Neural progenitor cell (in vitro differentiated cells): ENCODE measurements around the gene ROBO2. TPM values are rescaled to one million over a fixed set of nuclear protein-coding genes. Genes with fewer than 3 reads are reported as not detected.

ENCODE experiments used
- DNase-seq: peaks from one replicate; pipeline ENCODE4 v3.0.0-alpha.2; 2016; ENCODE audit warnings: low spot score
- H2AFZ ChIP-seq: fragments of 200-600 bp; sonication (generic); replicated peaks from 2 replicates; pipeline ENCODE4 v1.6.1; 2016; ENCODE audit warnings: antibody characterized with exemption
- H3F3A ChIP-seq: fragments of 200-600 bp; sonication (generic); 2 replicates; pipeline ENCODE4 v1.6.1; 2016; ENCODE audit warnings: antibody characterized with exemption, low read depth
- H3K27ac ChIP-seq: fragments of 200-600 bp; sonication (generic); 2 replicates; pipeline ENCODE4 v1.5.1; 2016; ENCODE audit warnings: mild to moderate bottlenecking
- H3K27me3 ChIP-seq: fragments of 200-600 bp; sonication (generic); 2 replicates; pipeline ENCODE4 v1.6.1; 2016; ENCODE audit warnings: mild to moderate bottlenecking, moderate library complexity
- H3K36me3 ChIP-seq: fragments of 200-600 bp; sonication (generic); 2 replicates; pipeline ENCODE4 v1.5.1; 2016
- H3K4me1 ChIP-seq: fragments of 200-600 bp; sonication (generic); 2 replicates; pipeline ENCODE4 v1.6.1; 2016; ENCODE audit warnings: mixed run types
- H3K4me2 ChIP-seq: fragments of 200-600 bp; sonication (generic); 2 replicates; pipeline ENCODE4 v1.6.1; 2016
- H3K4me3 ChIP-seq: fragments of 200-600 bp; sonication (generic); 2 replicates; pipeline ENCODE4 v1.5.1; 2016
- H3K79me2 ChIP-seq: fragments of 200-600 bp; sonication (generic); 2 replicates; pipeline ENCODE4 v1.6.1; 2016; ENCODE audit warnings: low read depth
- H3K9ac ChIP-seq: fragments of 200-600 bp; sonication (generic); 2 replicates; pipeline ENCODE4 v1.6.1; 2016
- H3K9me3 ChIP-seq: fragments of 200-600 bp; sonication (generic); 2 replicates; pipeline ENCODE4 v1.5.1; 2016; ENCODE audit warnings: low read depth
- H4K20me1 ChIP-seq: fragments of 200-600 bp; sonication (generic); 2 replicates; pipeline ENCODE4 v1.6.1; 2016; ENCODE audit warnings: low read depth
- H3K27ac Mint-ChIP-seq: 3 replicates; pipeline ENCODE4 v1.8.0; 2021; ENCODE audit warnings: mixed read lengths
- H3K27me3 Mint-ChIP-seq: 2 replicates; pipeline ENCODE4 v1.8.0; 2022; ENCODE audit warnings: low read depth, mild to moderate bottlenecking, inconsistent platforms, moderate library complexity, mixed read lengths; ENCODE audit not compliant: insufficient read depth
- H3K36me3 Mint-ChIP-seq: 3 replicates; pipeline ENCODE4 v1.8.0; 2021; ENCODE audit warnings: mixed read lengths
- H3K4me1 Mint-ChIP-seq: 3 replicates; pipeline ENCODE4 v1.8.0; 2021; ENCODE audit warnings: mixed read lengths
- H3K4me3 Mint-ChIP-seq: 3 replicates; pipeline ENCODE4 v1.8.0; 2021; ENCODE audit warnings: mild to moderate bottlenecking, moderate library complexity, mixed read lengths
- H3K9me3 Mint-ChIP-seq: 3 replicates; pipeline ENCODE4 v1.8.0; 2020; ENCODE audit warnings: mixed read lengths
- CTCF ChIP-seq: fragments of 200-600 bp; sonication (generic); IDR thresholded peaks from 2 replicates; pipeline ENCODE4 v1.5.1; 2017; ENCODE audit warnings: antibody characterized with exemption, mild to moderate bottlenecking
- EZH2 ChIP-seq: fragments of 200-600 bp; sonication (generic); IDR thresholded peaks from 2 replicates; pipeline ENCODE4 v1.6.1; 2017; ENCODE audit warnings: antibody characterized with exemption, mild to moderate bottlenecking, moderate library complexity
- EZH2phosphoT487 ChIP-seq: fragments of 200-600 bp; sonication (generic); IDR thresholded peaks from 2 replicates; pipeline ENCODE4 v1.6.1; 2017; ENCODE audit warnings: antibody characterized with exemption
- total RNA-seq: library from RNA; depleted of rRNA; stranded (reverse); fragments of >200 nt; gene quantifications from 2 replicates; pipeline ENCODE4 v1.2.3, GENCODE V29; 2015; ENCODE audit warnings: low replicate concordance

ROBO2 gene
- total RNA-seq, 1 donor from 2014 or later, result 15.0 TPM

- Mint-ChIP-seq H3K9me3 (no peaks in the 10 kb centered on the region), H3K27ac (no peak overlapping the region), H3K4me3 (no peak overlapping the region), H3K27me3 (no peaks in the 10 kb centered on the region), H3K36me3 (no peaks in the 10 kb centered on the region), H3K4me1 (no peaks in the 10 kb centered on the region)
- Histone ChIP-seq H4K20me1 (no peaks in the 10 kb centered on the region), H3F3A (no peaks in the 10 kb centered on the region), H3K27me3 (no peaks in the 10 kb centered on the region), H3K36me3 (no peaks in the 10 kb centered on the region), H3K4me2 (no peak overlapping the region), H3K9me3 (no peaks in the 10 kb centered on the region), H3K9ac (no peak overlapping the region), H3K27ac (no peak overlapping the region), H3K4me3 (no peak overlapping the region), H3K79me2 (no peaks in the 10 kb centered on the region), H3K4me1 (no peaks in the 10 kb centered on the region), H2AFZ (no peak overlapping the region)
- TF ChIP-seq EZH2 (no peak), CTCF (no peak), EZH2phosphoT487 (no peak)
- no peak for DNase-seq
Observed at GRCh38 chr3:77370413-77370812, 330.5 kb downstream of the ROBO2 start.

- no peaks in the 10 kb centered on the region for H3K9me3 Mint-ChIP-seq
Observed at GRCh38 chr3:77372018-77372417, 332.1 kb downstream of the ROBO2 start.

GRCh38 chr3:77372634-77373346, 332.9 kb downstream of the ROBO2 start:
- no peaks in the 10 kb centered on the region for H3K4me1 ChIP-seq
- no peak overlapping the region for H3K4me2 ChIP-seq
- H3F3A ChIP-seq, result no peaks in the 10 kb centered on the region
- H2AFZ ChIP-seq, result no peak overlapping the region
- H3K27me3 ChIP-seq, result no peaks in the 10 kb centered on the region
- TF ChIP-seq EZH2phosphoT487 (no peak), EZH2 (no peak), CTCF (no peak)
- no peak for DNase-seq
- Mint-ChIP-seq H3K4me3 (no peak overlapping the region), H3K27ac (no peak overlapping the region), H3K9me3 (no peaks in the 10 kb centered on the region), H3K36me3 (no peaks in the 10 kb centered on the region), H3K27me3 (no peaks in the 10 kb centered on the region), H3K4me1 (peaks cover 5% of the 10 kb centered on the region)
- no peak overlapping the region for H3K27ac ChIP-seq
- H3K9me3 ChIP-seq, result no peaks in the 10 kb centered on the region
- H3K9ac ChIP-seq, result no peak overlapping the region
- H3K36me3 ChIP-seq, result no peaks in the 10 kb centered on the region
- no peaks in the 10 kb centered on the region for H3K79me2 ChIP-seq
- H4K20me1 ChIP-seq, result no peaks in the 10 kb centered on the region
- H3K4me3 ChIP-seq, result no peak overlapping the region

More at GRCh38 chr3:77372018-77372417, 332.1 kb downstream of the ROBO2 start:
- no peaks in the 10 kb centered on the region for H4K20me1 ChIP-seq
- no peaks in the 10 kb centered on the region for H3K36me3 Mint-ChIP-seq
- no peaks in the 10 kb centered on the region for H3K4me1 Mint-ChIP-seq
- no peaks in the 10 kb centered on the region for H3F3A ChIP-seq
- no peak for DNase-seq
- no peak overlapping the region for H3K4me2 ChIP-seq
- H3K36me3 ChIP-seq, result no peaks in the 10 kb centered on the region
- H3K27me3 Mint-ChIP-seq, result no peaks in the 10 kb centered on the region
- no peaks in the 10 kb centered on the region for H3K79me2 ChIP-seq
- H3K4me3 ChIP-seq, result no peak overlapping the region
- no peak overlapping the region for H3K27ac ChIP-seq
- TF ChIP-seq EZH2phosphoT487 (no peak), EZH2 (no peak), CTCF (no peak)
- no peaks in the 10 kb centered on the region for H3K27me3 ChIP-seq
- H3K9ac ChIP-seq, result no peak overlapping the region
- no peak overlapping the region for H3K4me3 Mint-ChIP-seq
- H3K4me1 ChIP-seq, result no peaks in the 10 kb centered on the region
- no peak overlapping the region for H2AFZ ChIP-seq
- no peaks in the 10 kb centered on the region for H3K9me3 ChIP-seq
- no peak overlapping the region for H3K27ac Mint-ChIP-seq
